Head of caudate nucleus (tissue), 42 donors: ENCODE data around the gene TMEM182.

Experiments used
- DNase-seq, 42 donors: peaks; one replicate each; pipeline versions ENCODE4 v3.0.0 to v3.0.0-alpha.2; 2020 to 2021; ENCODE audit warnings: mixed read lengths in 7 of 42
- intact Hi-C: fragments of 100-400 bp; cut with DNase I; formaldehyde crosslinking; loops from one replicate; pipeline ENCODE4 v1.15.0; 2022

TMEM182 gene

GRCh38 chr2:102761763-102762162 is at the start of gene TMEM182:
Gene TMEM182 (plus strand): TSS chr2:102762031. CDS start chr2:102762218, 187 bp downstream.
- intact Hi-C loops: no loop called here
- DNase-seq: no peak

DNA sequence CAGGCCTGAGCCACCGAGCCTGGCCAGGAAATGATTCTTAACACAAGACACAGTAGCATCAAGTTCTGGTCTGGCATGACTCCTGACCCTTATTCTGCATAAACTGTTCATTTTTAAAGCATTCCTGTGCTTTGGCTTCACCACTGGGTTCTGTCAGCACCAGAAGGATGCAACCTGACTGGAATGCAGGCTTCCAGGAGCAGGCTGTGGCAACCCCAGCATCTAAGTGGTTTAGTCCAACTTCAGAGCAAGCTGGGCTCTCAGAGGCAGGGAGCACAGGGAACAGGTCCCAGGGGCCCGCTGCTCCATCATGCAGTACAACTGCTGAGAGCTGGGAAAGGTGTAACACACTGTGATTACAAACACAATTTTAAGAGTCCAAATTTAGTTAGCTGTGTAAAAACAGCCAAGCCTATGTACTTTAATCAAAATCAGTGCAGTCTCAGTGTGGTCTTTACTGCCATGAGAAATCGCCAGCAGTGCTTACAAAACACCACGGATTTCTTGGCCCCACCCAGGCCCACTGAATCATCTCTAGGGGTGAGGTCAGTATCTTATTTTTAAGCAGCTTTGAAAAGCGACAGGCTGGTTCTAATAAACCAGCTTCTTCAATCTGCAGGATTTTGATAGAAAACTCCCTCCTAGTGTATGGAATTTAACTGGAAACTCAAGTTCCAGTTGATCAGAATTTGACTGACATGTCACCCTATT is 44.4 kb upstream of the TMEM182 start:
- no peak for DNase-seq
- intact Hi-C loops: no loop called here

DNA sequence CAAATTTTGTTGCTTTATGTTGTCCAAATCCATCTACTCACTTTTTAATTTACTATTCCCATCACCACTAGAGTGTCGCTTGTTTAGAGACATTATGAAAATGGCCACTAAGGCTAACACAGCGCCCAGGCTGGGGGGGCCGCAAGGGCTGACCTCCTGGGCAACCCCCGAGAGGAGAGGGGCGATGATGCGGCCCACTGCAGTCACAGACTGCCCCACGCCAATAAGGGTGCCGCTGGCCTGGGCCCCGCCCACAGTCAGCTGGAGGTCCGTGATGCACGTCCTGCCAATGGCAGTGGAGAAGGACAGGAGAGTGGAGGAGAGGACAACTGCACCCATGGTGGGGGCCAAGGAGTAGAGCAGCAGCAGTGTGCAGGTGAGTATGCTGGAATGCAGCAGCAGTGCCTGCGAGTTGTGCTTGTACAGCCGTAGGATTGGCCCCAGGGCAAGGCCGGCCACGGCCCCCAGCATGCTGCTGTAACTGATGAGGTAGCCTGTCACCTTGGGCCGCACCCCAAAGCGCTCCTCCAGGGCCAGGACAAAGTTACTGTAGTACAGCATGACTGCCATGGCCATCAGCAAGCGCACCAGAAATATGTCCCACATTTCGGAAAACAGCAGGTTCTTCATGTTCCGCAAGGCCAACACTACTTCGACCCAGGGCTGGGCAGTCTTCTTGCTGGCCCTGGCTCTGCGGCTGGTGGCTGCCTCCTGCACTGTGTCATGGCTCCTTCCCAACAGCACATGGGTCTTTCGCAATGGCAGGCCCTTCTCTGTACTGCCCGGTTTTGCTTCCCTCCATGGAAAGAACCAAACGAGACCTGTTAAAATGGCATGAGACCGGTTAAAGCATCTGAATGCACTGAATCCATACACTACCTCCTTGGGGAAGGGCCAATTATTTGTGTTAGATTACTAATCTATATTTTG is 43.2 kb upstream of the TMEM182 start:
- DNase-seq: no peak
- intact Hi-C loops: no loop called here

GRCh38 chr2:102724016-102724490 is 37.8 kb upstream of the TMEM182 start:
- intact Hi-C loops: no loop called here
- DNase-seq: no peak

GRCh38 chr2:102724553-102724952 is 37.3 kb upstream of the TMEM182 start:
- intact Hi-C loops: no loop called here
- peak in 40 of 42 donors; percentile 20 to 91 (median 64) for DNase-seq

DNA sequence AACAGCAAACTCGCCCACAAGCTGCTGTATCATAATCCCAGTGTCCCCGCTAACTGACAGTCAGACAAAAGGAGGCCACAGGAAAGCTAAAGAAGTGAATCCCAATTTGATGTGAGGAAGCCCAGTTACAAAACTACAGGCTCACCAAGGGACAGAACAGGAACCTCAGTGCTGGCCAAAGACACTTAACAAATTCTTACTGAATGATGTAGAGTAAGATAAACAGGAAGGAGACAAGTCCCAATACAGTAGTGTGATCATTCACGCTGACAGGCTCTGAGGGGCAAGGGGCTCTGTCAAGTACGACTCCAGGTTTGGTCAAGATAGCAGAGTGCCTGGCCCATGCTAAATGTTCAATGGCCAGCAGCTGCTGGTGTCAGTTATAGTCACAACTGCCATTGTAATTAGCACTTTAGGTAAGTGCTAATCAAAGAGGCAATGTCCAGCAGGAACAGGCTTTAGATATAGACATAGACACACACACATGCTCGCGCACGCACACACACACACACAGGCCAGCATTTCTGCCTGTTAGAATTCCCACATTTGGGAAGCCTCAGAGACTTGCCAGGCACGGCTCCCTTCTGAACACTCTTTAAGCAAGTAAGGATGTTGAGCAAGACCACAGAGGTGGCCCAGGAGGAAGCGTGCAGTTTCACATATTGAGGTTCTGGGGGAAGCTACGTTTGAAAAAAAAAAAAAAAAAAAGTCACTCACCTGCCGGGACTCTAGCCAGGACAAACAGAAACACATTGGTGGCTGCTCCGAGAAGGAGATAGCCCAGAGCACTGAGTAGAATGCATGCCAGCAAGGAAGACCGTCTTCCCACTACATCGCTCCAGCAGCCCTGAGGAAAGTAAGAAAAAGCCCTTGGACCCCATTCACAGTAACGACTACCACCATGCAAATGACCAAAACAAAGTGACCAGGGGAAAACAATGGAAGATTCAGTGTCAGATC is 35.4 kb upstream of the TMEM182 start:
- DNase-seq: no peak
- intact Hi-C loops: no loop called here

DNA sequence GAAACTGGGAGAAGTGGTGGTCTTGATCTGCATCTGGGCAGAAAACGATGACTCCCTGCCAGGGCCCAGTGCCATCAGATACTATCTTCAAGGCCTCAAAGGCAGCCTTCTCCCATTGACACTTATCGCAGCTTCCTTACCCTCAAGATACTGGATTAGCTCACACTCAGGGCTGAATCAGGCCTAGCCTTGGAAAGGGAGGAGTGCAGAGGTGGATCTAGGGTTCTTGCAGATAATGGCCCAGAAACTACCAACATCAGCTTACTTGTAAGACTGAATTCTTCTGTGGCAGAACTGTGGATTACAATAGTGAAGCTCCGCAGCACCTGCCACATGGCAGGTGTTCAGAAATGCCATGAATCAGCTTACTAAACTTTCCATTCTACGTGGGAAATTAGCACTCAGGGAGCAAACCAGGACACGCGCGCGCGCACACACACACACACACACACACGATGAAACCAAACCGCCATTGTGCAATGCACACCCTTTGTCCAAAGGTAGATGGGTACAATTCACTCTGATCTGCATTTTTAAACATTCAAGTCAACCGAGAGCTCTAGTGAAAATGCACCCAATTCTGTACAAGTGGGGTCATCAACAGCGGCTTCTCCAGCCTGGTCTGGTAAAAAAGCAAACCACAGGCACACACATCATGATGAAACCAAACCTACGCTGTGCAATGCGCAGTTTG is 26.3 kb upstream of the TMEM182 start:
- intact Hi-C loops: no loop called here
- DNase-seq: peak in 41 of 42 donors; percentile 5 to 80 (median 59)

DNA sequence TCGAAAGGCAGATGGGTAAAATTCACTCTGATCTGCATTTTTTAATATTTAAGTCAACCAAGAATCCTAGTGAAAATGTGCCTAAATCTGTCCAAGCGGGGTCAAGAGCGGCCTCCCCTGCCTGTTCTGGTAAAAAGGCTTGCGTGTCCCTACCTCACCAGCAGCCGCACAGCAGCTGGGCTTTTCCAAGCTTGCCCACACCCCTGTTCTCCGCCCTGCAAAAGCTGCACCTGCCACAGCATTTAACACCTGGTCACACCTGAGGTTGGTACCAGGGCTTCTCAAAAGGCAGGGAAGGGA is 25.8 kb upstream of the TMEM182 start:
- intact Hi-C loops: no loop called here
- DNase-seq: peak in 24 of 42 donors; percentile 7 to 59 (median 19)

DNA sequence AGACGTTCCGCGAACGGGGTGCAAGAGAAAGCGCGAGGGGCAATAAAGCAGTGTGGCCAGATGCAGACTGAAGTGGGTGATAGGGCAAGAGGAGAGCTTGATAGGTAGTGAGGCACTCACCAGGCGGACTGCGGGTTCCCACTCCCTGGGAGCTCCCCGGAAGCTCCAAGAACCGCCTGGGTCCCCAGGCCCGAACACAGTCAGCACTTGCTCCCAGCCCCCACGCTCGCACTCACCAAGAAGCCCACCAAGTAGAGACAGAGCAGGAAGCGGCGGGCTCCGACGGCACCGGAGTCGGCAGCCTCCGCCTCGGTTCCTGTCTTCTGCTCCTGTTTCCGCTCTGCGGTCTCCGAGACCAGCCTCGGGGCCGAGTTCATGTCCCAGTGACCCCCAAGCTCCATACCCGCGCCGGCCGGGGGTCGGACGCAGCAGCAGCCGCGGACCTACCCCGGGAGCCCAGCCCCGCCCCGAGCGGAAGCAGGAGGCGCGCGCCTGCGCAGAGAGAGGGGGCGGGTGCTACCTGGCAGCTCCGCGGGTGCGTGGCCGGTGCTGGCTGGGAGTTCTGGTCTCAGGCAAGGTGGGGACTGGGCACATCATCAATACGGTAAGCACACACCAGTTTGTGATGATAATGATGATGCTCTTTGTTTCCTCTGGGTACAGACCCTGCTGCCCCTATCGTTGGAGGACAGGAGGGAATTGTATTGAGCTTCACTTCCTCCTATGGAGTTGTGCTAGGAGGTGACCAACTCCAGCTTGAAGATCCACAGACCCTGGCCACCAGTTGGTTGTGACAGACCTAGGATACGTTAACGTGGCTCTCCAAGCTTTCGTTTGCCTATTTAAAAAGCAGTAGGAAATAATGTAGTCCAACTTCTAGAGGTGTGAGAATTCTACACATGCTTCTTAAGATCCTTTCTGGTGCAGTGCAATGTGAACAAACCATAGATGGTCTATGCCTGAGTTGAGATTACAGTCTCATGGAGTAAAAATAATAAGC is 25.1 kb upstream of the TMEM182 start:
- peak; percentile 43 to 91 (median 84) for DNase-seq
- intact Hi-C loops: no loop called here

- intact Hi-C loops: no loop called here
- DNase-seq: no peak
Measured at GRCh38 chr2:102737431-102737830, 24.4 kb upstream of the TMEM182 start.

- no peak for DNase-seq
- intact Hi-C loops: no loop called here
Measured at GRCh38 chr2:102743259-102743658, 18.6 kb upstream of the TMEM182 start.

GRCh38 chr2:102748107-102748506 is 13.7 kb upstream of the TMEM182 start:
- DNase-seq: no peak
- intact Hi-C loops: no loop called here

GRCh38 chr2:102749938-102750337 is 11.9 kb upstream of the TMEM182 start:
- no peak for DNase-seq
- intact Hi-C loops: no loop called here

- peak in 25 of 42 donors; percentile 4 to 65 (median 33) for DNase-seq
- intact Hi-C loops: no loop called here
Measured at GRCh38 chr2:102753563-102754159, 8.2 kb upstream of the TMEM182 start.

DNA sequence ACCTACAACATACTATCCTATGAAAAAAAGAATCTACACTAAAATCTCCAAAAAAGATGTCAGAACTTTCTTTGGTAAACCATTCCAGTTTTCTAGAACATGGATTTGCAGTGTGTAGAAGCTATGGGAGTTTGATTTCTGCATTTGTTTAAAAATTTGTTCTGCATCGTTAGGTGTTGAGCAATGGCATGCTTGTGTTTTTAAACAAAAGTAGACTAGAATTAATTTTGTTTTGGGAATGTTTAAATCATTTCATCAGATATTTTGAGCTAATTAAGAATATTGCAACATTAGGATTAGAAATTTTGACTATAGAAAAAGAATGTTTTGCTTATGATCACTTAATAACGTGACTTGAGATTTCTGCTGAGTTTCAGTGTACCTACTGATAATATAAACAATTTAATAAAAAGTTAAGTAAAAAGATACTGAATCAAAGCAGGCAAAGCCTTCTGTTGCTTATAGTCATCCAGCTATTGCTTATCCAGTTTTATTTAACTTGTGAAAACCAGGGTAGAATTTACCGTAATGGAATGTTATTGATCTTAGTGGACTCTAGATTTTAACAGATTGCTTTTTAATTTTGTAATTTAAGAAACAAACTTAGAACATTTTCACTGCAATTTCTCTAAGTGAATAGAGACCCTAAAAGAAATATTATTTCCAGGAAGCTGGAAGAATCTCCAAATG is 7.2 kb upstream of the TMEM182 start:
- DNase-seq: no peak
- intact Hi-C loops: no loop called here

DNA sequence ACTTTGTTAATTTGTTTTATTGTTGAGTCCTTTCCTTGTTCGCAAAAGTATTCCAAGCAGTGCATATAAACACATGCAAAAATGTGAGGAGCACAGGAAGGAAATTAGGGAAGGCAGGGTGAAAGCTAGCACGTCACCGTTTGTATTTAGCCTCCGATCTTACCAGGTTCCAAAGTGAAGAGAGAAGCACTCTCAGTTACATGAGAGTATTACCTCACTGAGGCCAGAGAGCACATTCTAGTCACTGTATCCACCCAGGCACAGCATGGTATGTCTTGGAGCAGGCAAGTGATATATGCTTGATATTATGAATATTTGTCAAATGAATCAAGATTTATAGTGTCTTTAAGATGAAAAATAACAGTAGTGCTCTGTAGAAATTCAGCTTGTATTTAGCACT is 6.5 kb upstream of the TMEM182 start:
- intact Hi-C loops: no loop called here

More for the DNA sequence above, 6.5 kb upstream of the TMEM182 start:
- no peak for DNase-seq
